ENCODE results near the gene PLG.

- TF ChIP-seq CTCF (IDR thresholded peaks at IDR 0.05; ENCODE audit: low read depth, low read length): no peak
- no peak for TF ChIP-seq MAX (IDR thresholded peaks at IDR 0.05; ENCODE audit: low read depth, low read length)
These were observed 23.2 kb upstream of the PLG start for GRCh38 chr6:160678744-160679401.
